Activated B cell treated with CpG ODN at 0.5 μM for 24 hours (primary cell): ENCODE measurements around the gene TRERF1. TPM values are rescaled to one million over a fixed set of nuclear protein-coding genes. Genes with fewer than 3 reads are reported as not detected.

Experiments used
- ATAC-seq: fragments of 200-7000 bp; cut with Tn5 transposase; one replicate; pipeline ENCODE4 v1.10.0; 2021; ENCODE audit warnings: low read depth, mild to moderate bottlenecking, moderate library complexity
- CTCF ChIA-PET: fragments of 350-600 bp; sonication (Branson Sonifier 250); formaldehyde crosslinking; loops from one replicate; lab custom pipeline; 2021; ENCODE audit warnings: antibody characterized with exemption; lab: Charles Lee
- POLR2A ChIA-PET: fragments of 350-600 bp; sonication (Branson Sonifier 250); formaldehyde crosslinking; loops from one replicate; lab custom pipeline; 2021; ENCODE audit warnings: antibody characterized with exemption; lab: Charles Lee
- DNase-seq: peaks from one replicate; pipeline ENCODE4 v3.0.0; 2022
- H3K27ac Mint-ChIP-seq: one replicate; pipeline ENCODE4 v1.8.0; 2020; ENCODE audit warnings: mixed read lengths
- H3K27me3 Mint-ChIP-seq: one replicate; pipeline ENCODE4 v1.8.0; 2021; ENCODE audit warnings: mixed read lengths
- H3K36me3 Mint-ChIP-seq: one replicate; pipeline ENCODE4 v1.8.0; 2021; ENCODE audit warnings: low read depth, mixed read lengths
- H3K4me1 Mint-ChIP-seq: one replicate; pipeline ENCODE4 v1.8.0; 2021; ENCODE audit warnings: mixed read lengths
- H3K4me3 Mint-ChIP-seq: one replicate; pipeline ENCODE4 v1.8.0; 2020; ENCODE audit warnings: mild to moderate bottlenecking, mixed read lengths
- H3K9me3 Mint-ChIP-seq: one replicate; pipeline ENCODE4 v1.8.0; 2020; ENCODE audit warnings: mixed read lengths
- intact Hi-C: fragments of 100-400 bp; cut with micrococcal nuclease; formaldehyde crosslinking; loops from one replicate; pipeline ENCODE4 v1.15.1; 2024
- total RNA-seq: library from RNA; stranded (reverse); gene quantifications from 2 replicates; pipeline ENCODE4 v1.2.3, GENCODE V29; 2022
- TF ChIP-seq, protein P1 (sequence below): fragments of 200-600 bp; IDR thresholded peaks from one replicate; pipeline ENCODE4 v1.8.0; 2022; ENCODE audit warnings: antibody characterized with exemption, mild to moderate bottlenecking

TRERF1 gene
- total RNA-seq, 1 donor from 2014 or later = 4.1 TPM

DNA sequence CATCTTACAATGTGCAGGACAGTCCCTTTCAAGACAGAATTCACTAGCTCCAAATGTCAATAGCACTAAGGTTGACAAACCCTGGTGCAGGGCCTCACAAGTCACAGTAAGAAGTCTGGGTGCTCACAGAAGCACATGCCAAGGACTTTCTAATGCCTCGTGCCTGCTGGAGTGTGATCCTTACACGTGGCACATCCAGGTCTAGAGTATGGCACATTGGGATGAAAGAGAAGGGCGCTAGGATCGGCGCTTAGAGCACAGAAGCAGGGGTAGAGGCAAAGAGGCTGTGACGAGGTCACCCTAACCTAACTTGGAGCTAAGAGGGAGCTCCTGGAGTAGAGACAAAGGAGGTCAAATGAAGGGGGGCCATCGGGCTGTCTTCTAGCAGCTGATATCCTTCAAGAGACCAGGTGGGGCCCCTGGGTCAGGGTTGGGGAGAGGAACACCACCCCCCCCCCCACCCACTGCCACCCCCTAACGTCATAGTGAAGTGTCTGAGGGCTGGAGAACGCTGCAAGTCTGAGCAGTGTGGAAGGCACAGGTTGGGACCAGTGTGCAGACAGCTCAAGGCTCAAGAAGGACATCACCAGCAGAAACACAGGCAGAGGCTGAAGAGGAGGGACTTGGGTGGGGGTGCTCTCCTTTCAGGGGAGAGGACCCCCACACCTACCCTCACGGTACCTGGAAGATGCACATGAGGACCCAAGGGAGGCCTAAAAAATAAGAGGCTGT is 136.3 kb downstream of the TRERF1 start:
- intact Hi-C loops = no loop called here
- Mint-ChIP-seq H3K27me3 (no peaks in the 10 kb centered on the region), H3K4me1 (peaks cover 17% of the 10 kb centered on the region), H3K27ac (no peak overlapping the region), H3K9me3 (no peaks in the 10 kb centered on the region), H3K36me3 (no peaks in the 10 kb centered on the region), H3K4me3 (no peak overlapping the region)
- POLR2A ChIA-PET = interaction anchor here (0.7 kb wide), 2 partner anchors 109 to 232 kb away, joined by 4 to 7 read pairs; no protein-coding TSS in a partner anchor
- DNase-seq = no peak
- CTCF ChIA-PET = interaction anchor here (0.6 to 2.1 kb wide), 2 partner anchors 63 to 232 kb away, joined by 4 to 8 read pairs; no protein-coding TSS in a partner anchor
- ATAC-seq = no peak
- TF ChIP-seq, protein P1, sequence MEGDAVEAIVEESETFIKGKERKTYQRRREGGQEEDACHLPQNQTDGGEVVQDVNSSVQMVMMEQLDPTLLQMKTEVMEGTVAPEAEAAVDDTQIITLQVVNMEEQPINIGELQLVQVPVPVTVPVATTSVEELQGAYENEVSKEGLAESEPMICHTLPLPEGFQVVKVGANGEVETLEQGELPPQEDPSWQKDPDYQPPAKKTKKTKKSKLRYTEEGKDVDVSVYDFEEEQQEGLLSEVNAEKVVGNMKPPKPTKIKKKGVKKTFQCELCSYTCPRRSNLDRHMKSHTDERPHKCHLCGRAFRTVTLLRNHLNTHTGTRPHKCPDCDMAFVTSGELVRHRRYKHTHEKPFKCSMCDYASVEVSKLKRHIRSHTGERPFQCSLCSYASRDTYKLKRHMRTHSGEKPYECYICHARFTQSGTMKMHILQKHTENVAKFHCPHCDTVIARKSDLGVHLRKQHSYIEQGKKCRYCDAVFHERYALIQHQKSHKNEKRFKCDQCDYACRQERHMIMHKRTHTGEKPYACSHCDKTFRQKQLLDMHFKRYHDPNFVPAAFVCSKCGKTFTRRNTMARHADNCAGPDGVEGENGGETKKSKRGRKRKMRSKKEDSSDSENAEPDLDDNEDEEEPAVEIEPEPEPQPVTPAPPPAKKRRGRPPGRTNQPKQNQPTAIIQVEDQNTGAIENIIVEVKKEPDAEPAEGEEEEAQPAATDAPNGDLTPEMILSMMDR = no peak

DNA sequence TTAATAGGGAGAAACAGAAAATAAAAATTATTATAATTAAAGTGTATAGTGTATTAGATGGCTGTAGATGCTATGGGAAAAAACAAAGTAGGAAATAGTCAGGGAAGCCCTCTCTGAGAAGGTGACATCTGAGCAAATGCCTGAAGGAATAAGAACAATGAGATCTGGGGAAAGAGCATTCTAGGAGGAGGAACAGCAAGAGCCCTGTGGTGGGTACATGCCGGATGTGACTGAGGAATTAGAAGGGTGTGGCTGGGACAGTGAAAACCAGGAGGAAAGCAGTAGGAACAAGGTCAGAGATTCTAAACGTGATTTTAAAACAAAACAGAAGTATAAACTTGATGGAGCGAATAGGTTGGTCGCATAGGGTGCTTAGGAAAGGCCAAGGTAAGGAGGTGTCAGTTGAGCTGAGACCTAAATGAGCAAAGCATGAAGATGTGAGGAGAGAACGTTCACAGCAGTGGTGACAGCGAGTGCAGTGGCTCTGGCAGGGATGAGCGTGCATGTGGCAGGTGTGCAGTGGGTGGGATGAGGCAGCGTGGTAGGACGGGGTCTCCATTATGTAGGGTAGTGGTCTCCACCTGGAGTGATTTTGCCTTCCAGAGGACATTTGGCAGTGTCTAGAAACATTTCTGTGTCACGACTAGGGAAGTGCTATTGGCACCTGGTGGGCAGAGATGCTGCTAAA is 137.0 kb downstream of the TRERF1 start:
- H3K27ac Mint-ChIP-seq = no peak overlapping the region
- H3K9me3 Mint-ChIP-seq = no peaks in the 10 kb centered on the region
- TF ChIP-seq, protein P1 = no peak
- CTCF ChIA-PET = interaction anchor here (0.6 to 2.1 kb wide), 2 partner anchors 64 to 233 kb away, joined by 4 to 8 read pairs; no protein-coding TSS in a partner anchor
- intact Hi-C loops = loop anchor here (5.0 kb wide), 1 partner anchor 138 kb away; the partner anchor contains the start of gene TRERF1
- no peak overlapping the region for H3K4me3 Mint-ChIP-seq
- peaks cover 17% of the 10 kb centered on the region for H3K4me1 Mint-ChIP-seq
- ATAC-seq (no peak), DNase-seq (no peak)
- POLR2A ChIA-PET = interaction anchor here (0.7 kb wide), 2 partner anchors 110 to 233 kb away, joined by 4 to 7 read pairs; no protein-coding TSS in a partner anchor
- no peaks in the 10 kb centered on the region for H3K27me3 Mint-ChIP-seq
- no peaks in the 10 kb centered on the region for H3K36me3 Mint-ChIP-seq

DNA sequence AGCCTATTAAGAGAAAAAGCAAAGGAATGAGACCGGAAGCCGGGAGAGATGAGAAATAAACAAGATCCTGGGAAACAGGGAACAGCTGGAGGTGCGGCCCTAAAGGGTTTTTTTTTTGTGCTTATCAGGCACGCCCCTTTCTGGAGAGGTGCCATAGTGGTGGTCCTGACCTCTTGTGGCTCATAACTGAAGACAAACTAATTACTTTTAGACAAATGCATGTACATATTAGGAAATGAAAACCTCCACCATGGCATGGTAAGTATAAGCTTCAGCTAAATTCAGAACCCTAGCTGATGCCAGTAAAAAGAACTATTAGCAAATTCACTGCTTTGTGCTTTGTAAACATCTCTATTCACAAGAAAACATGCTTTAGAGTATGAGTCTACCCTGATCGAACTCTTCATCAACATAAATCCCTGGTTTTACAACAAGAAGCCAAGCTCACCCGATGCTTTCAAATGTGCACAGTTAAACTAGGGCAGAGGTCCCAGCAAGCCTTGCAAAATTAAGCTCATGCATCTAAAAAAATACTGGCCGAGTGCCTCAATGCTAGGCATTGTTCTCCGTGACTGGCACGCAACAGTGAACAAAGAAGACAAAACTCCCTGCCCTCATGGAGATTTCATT is 137.7 kb downstream of the TRERF1 start:
- Mint-ChIP-seq H3K27ac (no peak overlapping the region), H3K27me3 (no peaks in the 10 kb centered on the region), H3K36me3 (no peaks in the 10 kb centered on the region), H3K4me3 (no peak overlapping the region), H3K9me3 (no peaks in the 10 kb centered on the region), H3K4me1 (peaks cover 17% of the 10 kb centered on the region)
- TF ChIP-seq, protein P1 = no peak
- no peak for DNase-seq
- intact Hi-C loops = loop anchor here (5.0 kb wide), 1 partner anchor 138 kb away; the partner anchor contains the start of gene TRERF1
- ATAC-seq = no peak
- CTCF ChIA-PET = interaction anchor here (2.1 kb wide), 1 partner anchor 233 kb away, joined by 8 read pairs; no protein-coding TSS in a partner anchor
- POLR2A ChIA-PET = no interaction called here

DNA sequence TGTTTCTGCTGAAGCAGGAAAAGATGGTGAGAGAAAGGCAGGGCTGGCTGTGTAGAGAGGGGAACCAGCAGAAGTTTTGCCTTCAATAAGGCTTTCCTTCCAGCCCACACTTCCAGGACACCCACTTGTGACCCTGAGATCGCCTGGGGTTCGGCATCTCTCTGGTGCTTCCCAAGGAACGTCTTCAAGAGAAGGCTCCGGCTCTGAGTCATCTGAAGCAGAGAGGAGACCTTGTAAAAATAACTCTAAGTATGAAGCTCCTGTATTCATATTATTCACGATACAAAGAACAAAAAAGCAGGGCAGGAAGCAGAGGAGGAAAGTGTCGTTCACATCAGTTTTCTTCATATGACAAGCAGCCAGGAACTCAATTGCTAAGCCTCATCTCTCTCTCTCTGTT is 138.7 kb downstream of the TRERF1 start:
- ATAC-seq = no peak
- POLR2A ChIA-PET = no interaction called here
- Mint-ChIP-seq H3K4me1 (peaks cover 17% of the 10 kb centered on the region), H3K36me3 (no peaks in the 10 kb centered on the region), H3K27me3 (no peaks in the 10 kb centered on the region), H3K4me3 (no peak overlapping the region), H3K27ac (no peak overlapping the region), H3K9me3 (no peaks in the 10 kb centered on the region)
- CTCF ChIA-PET = no interaction called here
- no peak for DNase-seq
- TF ChIP-seq, protein P1 = no peak
- intact Hi-C loops = loop anchor here (5.0 kb wide), 1 partner anchor 139 kb away; the partner anchor contains the start of gene TRERF1
